Measurements from ENCODE around the gene MED15. TPM values are rescaled to one million over a fixed set of nuclear protein-coding genes. Genes with fewer than 3 reads are reported as not detected.

The MED15 gene
- total RNA-seq, 1 experiment from 2014 or later = 87.9 TPM

DNA sequence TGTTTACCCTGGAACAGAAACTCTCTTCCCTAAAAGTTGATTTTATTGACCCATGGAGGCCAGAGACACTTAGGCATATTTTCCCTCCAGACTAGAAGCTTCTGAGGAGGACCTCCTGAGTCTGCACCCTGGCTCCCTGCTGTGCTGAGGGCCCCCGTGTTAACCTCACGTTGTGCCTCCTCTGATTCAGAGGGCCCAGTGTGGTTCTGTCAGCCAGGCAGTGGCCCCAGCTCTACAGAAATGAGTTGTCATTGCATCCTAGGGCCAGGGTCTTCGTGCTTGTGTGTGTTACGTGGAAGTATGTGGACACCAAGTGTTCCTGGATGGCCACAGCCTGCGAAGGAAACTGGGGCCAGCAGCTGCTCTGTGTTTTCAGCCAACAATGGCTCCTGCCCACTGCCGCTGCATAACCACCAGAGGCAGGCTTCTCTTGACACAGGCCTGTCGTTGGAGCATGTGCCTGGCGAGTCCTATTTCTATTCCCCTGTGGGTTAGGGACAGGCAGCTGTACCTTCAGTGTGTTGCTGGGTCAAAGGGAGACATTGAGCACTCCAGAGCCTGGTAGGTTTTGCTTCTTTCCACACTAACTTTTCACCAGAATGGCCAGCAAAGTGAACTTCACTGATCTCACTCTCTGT lies 44.5 kb downstream of the MED15 start:
- no TSS peak for BruUV-seq (replicated peaks)
- Histone ChIP-seq H3K9me3 (ENCODE audit: insufficient read depth, low read depth) (no peaks in the 10 kb centered on the region), H3K4me3 (no peak overlapping the region), H4K20me1 (ENCODE audit: insufficient read depth) (peaks cover 27% of the 10 kb centered on the region), H3K27ac (no peak overlapping the region), H2AFZ (no peak overlapping the region), H3K36me3 (ENCODE audit: low read depth) (no peaks in the 10 kb centered on the region), H3K27me3 (ENCODE audit: insufficient read depth, low read depth) (no peaks in the 10 kb centered on the region), H3F3A (ENCODE audit: insufficient read depth, low read depth) (no peaks in the 10 kb centered on the region), H3K79me2 (ENCODE audit: low read depth) (peaks cover 18% of the 10 kb centered on the region; the same call in 1 of the 2 replicates), H3K9me2 (ENCODE audit: insufficient read depth) (no peaks in the 10 kb centered on the region), H3K4me1 (replicated peaks; ENCODE audit: insufficient read depth) (no peaks in the 10 kb centered on the region), H3K4me2 (no peak overlapping the region)
- no peak for DNase-seq
- CTCF ChIA-PET = no interaction called here
- POLR2A ChIA-PET (ENCODE audit: unreplicated experiment) = no interaction called here
- intact Hi-C loops (cut with micrococcal nuclease; ENCODE audit: unreplicated experiment) = loop anchor here (5.0 kb wide), 1 partner anchor 345 kb away; no protein-coding TSS in a partner anchor
- no peak for TF ChIP-seq EZH2 (IDR thresholded peaks at IDR 0.05; ENCODE audit: low read depth)
- TF ChIP-seq, protein P1, sequence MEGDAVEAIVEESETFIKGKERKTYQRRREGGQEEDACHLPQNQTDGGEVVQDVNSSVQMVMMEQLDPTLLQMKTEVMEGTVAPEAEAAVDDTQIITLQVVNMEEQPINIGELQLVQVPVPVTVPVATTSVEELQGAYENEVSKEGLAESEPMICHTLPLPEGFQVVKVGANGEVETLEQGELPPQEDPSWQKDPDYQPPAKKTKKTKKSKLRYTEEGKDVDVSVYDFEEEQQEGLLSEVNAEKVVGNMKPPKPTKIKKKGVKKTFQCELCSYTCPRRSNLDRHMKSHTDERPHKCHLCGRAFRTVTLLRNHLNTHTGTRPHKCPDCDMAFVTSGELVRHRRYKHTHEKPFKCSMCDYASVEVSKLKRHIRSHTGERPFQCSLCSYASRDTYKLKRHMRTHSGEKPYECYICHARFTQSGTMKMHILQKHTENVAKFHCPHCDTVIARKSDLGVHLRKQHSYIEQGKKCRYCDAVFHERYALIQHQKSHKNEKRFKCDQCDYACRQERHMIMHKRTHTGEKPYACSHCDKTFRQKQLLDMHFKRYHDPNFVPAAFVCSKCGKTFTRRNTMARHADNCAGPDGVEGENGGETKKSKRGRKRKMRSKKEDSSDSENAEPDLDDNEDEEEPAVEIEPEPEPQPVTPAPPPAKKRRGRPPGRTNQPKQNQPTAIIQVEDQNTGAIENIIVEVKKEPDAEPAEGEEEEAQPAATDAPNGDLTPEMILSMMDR (conservative IDR thresholded peaks at IDR 0.05) = no peak

DNA sequence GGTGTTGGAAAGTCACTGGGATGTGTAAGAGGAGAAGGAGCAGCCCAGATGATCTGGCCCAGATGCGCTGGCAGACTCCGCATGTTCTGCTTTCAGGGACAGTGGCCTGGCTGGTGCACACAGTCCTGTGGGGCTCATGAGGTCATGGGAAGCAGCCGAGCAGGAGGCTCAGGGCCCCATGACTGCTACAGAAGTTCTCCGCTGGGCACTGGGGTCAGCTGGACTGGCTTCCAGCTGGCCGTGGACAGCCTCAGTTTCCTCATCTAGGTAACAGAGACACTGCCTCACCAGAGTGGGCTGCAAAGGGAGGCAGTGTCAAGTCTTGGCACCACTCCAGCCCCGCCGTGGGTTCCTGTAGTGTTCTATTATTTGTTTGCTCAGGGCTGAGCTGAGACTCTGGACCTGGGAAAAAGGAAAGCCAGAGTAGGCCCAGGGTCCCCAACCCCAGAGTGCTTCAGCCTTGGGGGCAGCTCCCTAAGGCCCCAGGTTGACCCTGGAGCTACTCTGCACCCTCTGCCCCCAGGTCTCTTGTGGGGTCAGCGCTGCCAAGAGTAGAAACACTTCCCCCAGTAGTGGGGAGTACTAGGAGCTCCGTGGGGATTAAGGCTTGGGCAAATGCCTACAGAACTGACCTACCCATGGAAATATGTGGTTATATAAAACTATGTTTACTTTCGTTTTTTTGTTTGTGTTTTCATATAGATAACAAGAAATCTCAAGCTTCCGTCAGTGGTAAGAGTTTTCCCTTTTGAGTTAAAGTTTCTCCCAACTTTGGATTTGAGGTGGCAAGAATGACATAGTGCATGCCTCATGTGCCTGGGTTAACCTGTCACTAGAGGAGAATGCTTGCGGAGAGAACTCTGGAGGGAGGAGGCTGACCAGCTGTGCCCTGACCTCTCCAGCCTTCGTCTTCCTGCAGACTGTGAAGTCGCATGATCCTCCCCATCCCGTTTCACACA lies 45.3 kb downstream of the MED15 start:
- Histone ChIP-seq H3K9me2 (ENCODE audit: insufficient read depth) (no peaks in the 10 kb centered on the region), H3K9me3 (ENCODE audit: insufficient read depth, low read depth) (no peaks in the 10 kb centered on the region), H3K4me1 (replicated peaks; ENCODE audit: insufficient read depth) (no peaks in the 10 kb centered on the region), H3K79me2 (ENCODE audit: low read depth) (peaks cover 13% of the 10 kb centered on the region; the same call in 1 of the 2 replicates), H3K27ac (no peak overlapping the region), H3K4me3 (no peak overlapping the region), H4K20me1 (ENCODE audit: insufficient read depth) (peaks cover 22% of the 10 kb centered on the region), H3K27me3 (ENCODE audit: insufficient read depth, low read depth) (no peaks in the 10 kb centered on the region), H3F3A (ENCODE audit: insufficient read depth, low read depth) (no peaks in the 10 kb centered on the region), H2AFZ (no peak overlapping the region), H3K36me3 (ENCODE audit: low read depth) (no peaks in the 10 kb centered on the region), H3K4me2 (no peak overlapping the region)
- no TSS peak for BruUV-seq (replicated peaks)
- POLR2A ChIA-PET (ENCODE audit: unreplicated experiment) = no interaction called here
- TF ChIP-seq EZH2 (IDR thresholded peaks at IDR 0.05; ENCODE audit: low read depth) = no peak
- TF ChIP-seq, protein P1 (conservative IDR thresholded peaks at IDR 0.05) = no peak
- CTCF ChIA-PET = no interaction called here
- intact Hi-C loops (cut with micrococcal nuclease; ENCODE audit: unreplicated experiment) = loop anchor here (5.0 kb wide), 1 partner anchor 345 kb away; no protein-coding TSS in a partner anchor
- DNase-seq = no peak

DNA sequence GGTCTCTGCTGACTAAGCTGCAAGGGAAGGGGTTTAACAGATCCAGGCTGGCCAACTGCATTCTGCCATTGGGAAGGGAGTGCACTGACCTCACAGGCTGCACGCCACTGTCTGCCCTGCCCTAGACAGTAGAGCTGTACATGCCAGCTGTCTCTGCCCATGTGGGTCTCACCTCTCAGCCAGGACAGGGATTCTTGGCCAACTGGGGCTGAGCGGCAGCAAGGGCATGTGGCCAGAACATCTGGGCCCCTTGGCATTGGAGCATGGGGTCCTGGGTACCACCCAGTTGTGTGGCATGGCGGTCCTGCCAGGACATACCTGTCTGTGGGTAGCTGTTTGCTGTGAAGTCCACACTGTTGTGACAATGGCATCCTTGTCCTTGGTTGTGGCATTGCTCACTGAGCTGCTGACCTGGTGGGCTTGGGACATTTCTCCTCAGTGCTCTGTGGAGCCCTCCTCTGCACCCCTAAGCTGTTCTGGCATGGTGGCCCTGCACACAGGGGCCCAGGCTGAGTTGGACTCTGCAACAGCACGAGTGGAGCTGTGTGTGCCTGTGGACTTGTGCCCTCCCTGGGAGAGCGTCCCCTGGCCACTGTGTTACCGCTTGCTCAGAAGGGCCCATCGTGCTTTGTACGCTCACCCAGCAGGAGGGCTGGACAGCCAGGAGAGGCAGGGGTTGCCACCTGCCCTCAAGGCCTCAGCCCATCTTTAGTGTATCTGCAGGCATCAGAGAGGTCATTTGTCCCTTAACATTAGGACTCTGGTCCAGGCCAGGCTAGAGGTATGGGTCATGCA lies 46.7 kb downstream of the MED15 start:
- POLR2A ChIA-PET (ENCODE audit: unreplicated experiment) = no interaction called here
- Histone ChIP-seq H3K4me1 (replicated peaks; ENCODE audit: insufficient read depth) (no peaks in the 10 kb centered on the region), H3K9me3 (ENCODE audit: insufficient read depth, low read depth) (no peaks in the 10 kb centered on the region), H3K4me3 (no peak overlapping the region), H3K27ac (no peak overlapping the region), H3F3A (ENCODE audit: insufficient read depth, low read depth) (no peaks in the 10 kb centered on the region; the same call in 1 of the 2 replicates), H2AFZ (no peak overlapping the region), H3K36me3 (ENCODE audit: low read depth) (no peaks in the 10 kb centered on the region), H4K20me1 (ENCODE audit: insufficient read depth) (peaks cover 12% of the 10 kb centered on the region; the same call in 1 of the 2 replicates), H3K4me2 (no peak overlapping the region), H3K9me2 (ENCODE audit: insufficient read depth) (no peaks in the 10 kb centered on the region), H3K79me2 (ENCODE audit: low read depth) (peaks cover 4% of the 10 kb centered on the region; the same call in 1 of the 2 replicates), H3K27me3 (ENCODE audit: insufficient read depth, low read depth) (no peaks in the 10 kb centered on the region)
- DNase-seq = no peak
- intact Hi-C loops (cut with micrococcal nuclease; ENCODE audit: unreplicated experiment) = loop anchor here (5.0 kb wide), 1 partner anchor 347 kb away; no protein-coding TSS in a partner anchor
- CTCF ChIA-PET = no interaction called here
- TF ChIP-seq, protein P1 (conservative IDR thresholded peaks at IDR 0.05) = no peak
- no peak for TF ChIP-seq EZH2 (IDR thresholded peaks at IDR 0.05; ENCODE audit: low read depth)
- BruUV-seq (replicated peaks) = no TSS peak

All from PC-9 (cell line).